Breast epithelium (tissue), 3 donors: ENCODE measurements around the gene ACTR1A.

Source experiments
- POLR2AphosphoS5 ChIP-seq, 3 donors: sonication (generic); formaldehyde crosslinking; IDR thresholded peaks; one replicate each; pipeline ENCODE4 v1.6.1; 2017; ENCODE audit warnings: antibody characterized with exemption in 3 of 3
- TF ChIP-seq, protein P1 (sequence below), 3 donors: fragments of 450-650 bp; IDR thresholded peaks; one replicate each; pipeline ENCODE4 v1.5.1; 2016 to 2017; ENCODE audit warnings: antibody characterized with exemption in 3 of 3, mild to moderate bottlenecking in 3 of 3, moderate library complexity in 3 of 3

GRCh38 chr10:102435133-102435497, 67.4 kb downstream of the ACTR1A start:
- no peak for TF ChIP-seq POLR2AphosphoS5 (IDR thresholded peaks at IDR 0.05)
- TF ChIP-seq, protein P1, sequence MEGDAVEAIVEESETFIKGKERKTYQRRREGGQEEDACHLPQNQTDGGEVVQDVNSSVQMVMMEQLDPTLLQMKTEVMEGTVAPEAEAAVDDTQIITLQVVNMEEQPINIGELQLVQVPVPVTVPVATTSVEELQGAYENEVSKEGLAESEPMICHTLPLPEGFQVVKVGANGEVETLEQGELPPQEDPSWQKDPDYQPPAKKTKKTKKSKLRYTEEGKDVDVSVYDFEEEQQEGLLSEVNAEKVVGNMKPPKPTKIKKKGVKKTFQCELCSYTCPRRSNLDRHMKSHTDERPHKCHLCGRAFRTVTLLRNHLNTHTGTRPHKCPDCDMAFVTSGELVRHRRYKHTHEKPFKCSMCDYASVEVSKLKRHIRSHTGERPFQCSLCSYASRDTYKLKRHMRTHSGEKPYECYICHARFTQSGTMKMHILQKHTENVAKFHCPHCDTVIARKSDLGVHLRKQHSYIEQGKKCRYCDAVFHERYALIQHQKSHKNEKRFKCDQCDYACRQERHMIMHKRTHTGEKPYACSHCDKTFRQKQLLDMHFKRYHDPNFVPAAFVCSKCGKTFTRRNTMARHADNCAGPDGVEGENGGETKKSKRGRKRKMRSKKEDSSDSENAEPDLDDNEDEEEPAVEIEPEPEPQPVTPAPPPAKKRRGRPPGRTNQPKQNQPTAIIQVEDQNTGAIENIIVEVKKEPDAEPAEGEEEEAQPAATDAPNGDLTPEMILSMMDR (IDR thresholded peaks at IDR 0.05) = no peak
